Activated T-helper 1 cell treated with anti-CD3 and anti-CD28 coated beads, Interleukin-2, amount 50 U/mL, for 16 hours (primary cell): ENCODE measurements around the gene TXNRD2.
A peak's percentile ranks its signal among the peaks of the same experiment; 100 is the strongest.
"Not testable (repeated sequence)": the region's sequence is repeated elsewhere in the genome, so short reads cannot be mapped to it uniquely, and the experiment has no call there.

Experiments
- DNase-seq, 2 donors: peaks; one replicate each; pipeline ENCODE4 v3.0.0-alpha.2; 2020; ENCODE audit warnings: low read depth in 1 of 2, low spot score in 1 of 2

TXNRD2 gene

GRCh38 chr22:19926028-19926427 is 15.6 kb downstream of the TXNRD2 start:
- DNase-seq: not testable (repeated sequence)

- DNase-seq: no peak
These were observed 17.6 kb downstream of the TXNRD2 start for GRCh38 chr22:19923914-19924513.

GRCh38 chr22:19921544-19922081 is 20.0 kb downstream of the TXNRD2 start:
- no peak for DNase-seq

- DNase-seq: no peak
These were observed 21.8 kb downstream of the TXNRD2 start for GRCh38 chr22:19919701-19920363.

GRCh38 chr22:19918332-19919106 is 23.1 kb downstream of the TXNRD2 start:
- no peak for DNase-seq

GRCh38 chr22:19917389-19918138 is 24.1 kb downstream of the TXNRD2 start:
- no peak for DNase-seq

GRCh38 chr22:19916941-19917340 is 24.7 kb downstream of the TXNRD2 start:
- DNase-seq: no peak

- DNase-seq: no peak
These were observed 25.6 kb downstream of the TXNRD2 start for GRCh38 chr22:19916006-19916405.

GRCh38 chr22:19915287-19915954 is 26.2 kb downstream of the TXNRD2 start:
- DNase-seq: no peak

- no peak for DNase-seq
These were observed 27.2 kb downstream of the TXNRD2 start for GRCh38 chr22:19914201-19914943.

- DNase-seq: no peak
These were observed 28.2 kb downstream of the TXNRD2 start for GRCh38 chr22:19913337-19913936.

- DNase-seq: no peak
These were observed 29.2 kb downstream of the TXNRD2 start for GRCh38 chr22:19912271-19912999.

- no peak for DNase-seq
These were observed 29.9 kb downstream of the TXNRD2 start for GRCh38 chr22:19911540-19912270.

GRCh38 chr22:19910180-19910744 is 31.4 kb downstream of the TXNRD2 start:
- DNase-seq: no peak

- peak; percentile 68 to 77 for DNase-seq
These were observed 32.1 kb downstream of the TXNRD2 start for GRCh38 chr22:19909350-19910179.

GRCh38 chr22:19907902-19908301 is 33.7 kb downstream of the TXNRD2 start:
- DNase-seq: not testable (repeated sequence)

- not testable (repeated sequence) for DNase-seq
These were observed 34.8 kb downstream of the TXNRD2 start for GRCh38 chr22:19906864-19907263.
